RWPE1 (cell line): ENCODE measurements around the gene RNF167.

Experiments
- CTCF ChIA-PET: fragments of 350-600 bp; sonication (Branson Sonifier 250); formaldehyde crosslinking; extraction: SDS; loops from one replicate; lab custom pipeline; 2021; lab: Yijun Ruan, JAX
- POLR2A ChIA-PET: fragments of 400-600 bp; formaldehyde crosslinking; extraction: SDS; loops from one replicate; lab custom pipeline; 2020; ENCODE audit warnings: antibody characterized with exemption; ENCODE audit not compliant: low non-redundant PET; lab: Yijun Ruan, JAX
- DNase-seq: peaks from one replicate; pipeline ENCODE4 v3.0.0; 2012; ENCODE audit warnings: low spot score
- H3K27ac ChIP-seq: fragments of 450-650 bp; 2 replicates; pipeline ENCODE4 v1.5.1; 2017
- TF ChIP-seq, protein P1 (sequence below): fragments of 450-650 bp; conservative IDR thresholded peaks from 2 replicates; pipeline ENCODE4 v1.5.1; 2017; ENCODE audit warnings: low read depth, mild to moderate bottlenecking

The RNF167 gene

DNA sequence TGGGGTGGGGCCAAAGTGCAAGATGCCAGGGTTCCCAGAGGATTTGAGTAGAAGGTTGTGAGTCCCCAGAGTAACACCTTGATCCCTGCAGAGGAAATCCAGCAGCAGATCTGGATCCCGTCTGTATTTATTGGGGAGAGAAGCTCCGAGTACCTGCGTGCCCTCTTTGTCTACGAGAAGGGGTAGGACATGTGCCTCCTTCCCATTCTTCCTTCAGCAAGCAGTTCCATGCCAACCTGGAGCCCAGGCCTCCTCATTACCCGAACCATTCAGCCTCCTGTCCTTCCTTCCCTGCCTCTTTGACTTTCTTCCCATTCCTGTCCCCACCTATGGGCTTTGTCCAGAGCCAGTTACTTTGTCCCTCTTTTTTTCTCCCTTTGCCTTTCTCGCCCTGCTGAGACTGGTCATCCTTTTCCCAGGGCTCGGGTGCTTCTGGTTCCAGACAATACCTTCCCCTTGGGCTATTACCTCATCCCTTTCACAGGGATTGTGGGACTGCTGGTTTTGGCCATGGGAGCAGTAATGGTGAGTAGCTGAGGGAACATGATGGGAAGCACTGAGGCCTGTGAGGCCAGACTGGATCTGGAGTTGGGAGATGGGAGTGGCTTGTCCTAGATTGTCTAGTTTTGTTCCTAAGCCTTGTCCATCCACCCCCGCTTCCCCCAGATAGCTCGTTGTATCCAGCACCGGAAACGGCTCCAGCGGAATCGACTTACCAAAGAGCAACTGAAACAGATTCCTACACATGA lies 2.9 kb downstream of the RNF167 start:
- peak overlapping the region; percentile 100 for H3K27ac ChIP-seq

GRCh38 chr17:4944163-4944553 lies 4.1 kb downstream of the RNF167 start:
- no peak for DNase-seq
- TF ChIP-seq, protein P1, sequence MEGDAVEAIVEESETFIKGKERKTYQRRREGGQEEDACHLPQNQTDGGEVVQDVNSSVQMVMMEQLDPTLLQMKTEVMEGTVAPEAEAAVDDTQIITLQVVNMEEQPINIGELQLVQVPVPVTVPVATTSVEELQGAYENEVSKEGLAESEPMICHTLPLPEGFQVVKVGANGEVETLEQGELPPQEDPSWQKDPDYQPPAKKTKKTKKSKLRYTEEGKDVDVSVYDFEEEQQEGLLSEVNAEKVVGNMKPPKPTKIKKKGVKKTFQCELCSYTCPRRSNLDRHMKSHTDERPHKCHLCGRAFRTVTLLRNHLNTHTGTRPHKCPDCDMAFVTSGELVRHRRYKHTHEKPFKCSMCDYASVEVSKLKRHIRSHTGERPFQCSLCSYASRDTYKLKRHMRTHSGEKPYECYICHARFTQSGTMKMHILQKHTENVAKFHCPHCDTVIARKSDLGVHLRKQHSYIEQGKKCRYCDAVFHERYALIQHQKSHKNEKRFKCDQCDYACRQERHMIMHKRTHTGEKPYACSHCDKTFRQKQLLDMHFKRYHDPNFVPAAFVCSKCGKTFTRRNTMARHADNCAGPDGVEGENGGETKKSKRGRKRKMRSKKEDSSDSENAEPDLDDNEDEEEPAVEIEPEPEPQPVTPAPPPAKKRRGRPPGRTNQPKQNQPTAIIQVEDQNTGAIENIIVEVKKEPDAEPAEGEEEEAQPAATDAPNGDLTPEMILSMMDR = no peak
- CTCF ChIA-PET = interaction anchor here (0.9 kb wide), 1 partner anchor 24 kb away, joined by 3 read pairs; no protein-coding TSS in a partner anchor
- peak overlapping the region; percentile 100 for H3K27ac ChIP-seq
- POLR2A ChIA-PET = no interaction called here

More for the DNA sequence above, 2.9 kb downstream of the RNF167 start:
- TF ChIP-seq, protein P1 = no peak
- ChIA-PET CTCF (interaction anchor here (0.6 kb wide), 1 partner anchor 39 kb away, joined by 3 read pairs; no protein-coding TSS in a partner anchor), POLR2A (no interaction called here)
- no peak for DNase-seq

GRCh38 chr17:4944554-4945175 lies 4.6 kb downstream of the RNF167 start:
- no peak for DNase-seq
- ChIA-PET POLR2A (interaction anchor here (1.3 kb wide), 1 partner anchor 25 kb away, joined by 3 read pairs; no protein-coding TSS in a partner anchor), CTCF (interaction anchor here (0.9 kb wide), 1 partner anchor 24 kb away, joined by 3 read pairs; no protein-coding TSS in a partner anchor)
- TF ChIP-seq, protein P1 = no peak
- peak overlapping the region; percentile 100 for H3K27ac ChIP-seq

GRCh38 chr17:4945176-4945943 lies 5.3 kb downstream of the RNF167 start:
- DNase-seq = peak; percentile 95

GRCh38 chr17:4945944-4946280 lies 5.8 kb downstream of the RNF167 start:
- TF ChIP-seq, protein P1 = no peak
- DNase-seq = peak; percentile 31
- POLR2A ChIA-PET = interaction anchor here (1.3 kb wide), 1 partner anchor 23 kb away, joined by 3 read pairs; no protein-coding TSS in a partner anchor
- H3K27ac ChIP-seq = peak overlapping the region; percentile 100
- CTCF ChIA-PET = no interaction called here

More at GRCh38 chr17:4945176-4945943, 5.3 kb downstream of the RNF167 start:
- TF ChIP-seq, protein P1 = no peak
- ChIA-PET CTCF (interaction anchor here (0.9 kb wide), 1 partner anchor 23 kb away, joined by 3 read pairs; no protein-coding TSS in a partner anchor), POLR2A (interaction anchor here (1.3 kb wide), 1 partner anchor 24 kb away, joined by 3 read pairs; no protein-coding TSS in a partner anchor)
- H3K27ac ChIP-seq = peak overlapping the region; percentile 100
